HCT116 (cell line): ENCODE data around the gene KLK11. TPM values are rescaled to one million over a fixed set of nuclear protein-coding genes. Genes with fewer than 3 reads are reported as not detected.

ENCODE experiments used
- ATAC-seq: fragments of 200-7000 bp; cut with Tn5 transposase; 2 replicates; pipeline ENCODE4 v1.9.1; 2020; ENCODE audit warnings: mild to moderate bottlenecking, moderate library complexity
- BruUV-seq: library from RNA; stranded (reverse); fragments of 400-500 nt; replicated peaks from 2 replicates; lab custom pipeline; 2021; lab: Mats Ljungman, UMichigan
- CTCF ChIA-PET: fragments of 300-600 bp; sonication (Branson Sonifier 250); formaldehyde crosslinking; loops from one replicate; lab custom pipeline; 2021; ENCODE audit warnings: antibody characterized with exemption; lab: Charles Lee
- POLR2A ChIA-PET: fragments of 300-600, 350-600 bp; sonication (Branson Sonifier 250); formaldehyde crosslinking; loops from one replicate; lab custom pipeline; 2021; ENCODE audit warnings: antibody characterized with exemption; lab: Charles Lee
- RAD21 ChIA-PET, 2 experiments: fragments of 300-600 bp; sonication (Branson Sonifier 250); formaldehyde crosslinking; loops; one replicate each; lab custom pipeline; 2023; ENCODE audit warnings: low total read pairs in 2 of 2; ENCODE audit not compliant: uncharacterized antibody in 2 of 2, unreplicated experiment in 2 of 2, low non-redundant PET in 1 of 2; lab: Charles Lee
- DNase-seq: peaks from one replicate; pipeline ENCODE4 v3.0.0-alpha.2; 2010; ENCODE audit warnings: low read depth, low spot score
- H2AFZ ChIP-seq: fragments of 200-600 bp; shearing (Covaris generic), sonication (generic); 2 replicates; pipeline ENCODE4 v1.6.1; 2017; ENCODE audit warnings: low read depth, mixed run types, mixed read lengths, antibody characterized with exemption, low read length; ENCODE audit not compliant: poor library complexity, severe bottlenecking
- H3K27ac ChIP-seq: 2 replicates; pipeline ENCODE4 v1.5.1; 2012; ENCODE audit warnings: low read depth, low read length
- H3K27me3 ChIP-seq: fragments of 200-600 bp; sonication (generic); 2 replicates; pipeline ENCODE4 v1.6.1; 2016; ENCODE audit warnings: mixed run types, low read length, mixed read lengths; ENCODE audit not compliant: insufficient read depth
- H3K36me3 ChIP-seq, 2 experiments: fragments of 200-500 bp in 1 of 2; fragments of 200-600 bp in 1 of 2; sonication (Bioruptor generic) in 1 of 2; sonication (generic) in 1 of 2; 2 replicates each; pipeline versions ENCODE4 v1.5.1 to v1.6.1; 2014 to 2016; ENCODE audit warnings: low read length in 2 of 2, inconsistent platforms in 1 of 2, mixed read lengths in 1 of 2, mixed run types in 1 of 2; ENCODE audit not compliant: insufficient read depth in 2 of 2, control insufficient read depth in 1 of 2
- H3K4me1 ChIP-seq, 2 experiments: fragments of 200-600 bp in 1 of 2; sonication (generic) in 1 of 2; 2 replicates each; pipeline versions ENCODE4 v1.5.1 to v1.6.1; 2012 to 2017; ENCODE audit warnings: low read length in 2 of 2, inconsistent platforms in 1 of 2, mild to moderate bottlenecking in 1 of 2, mixed read lengths in 1 of 2, mixed run types in 1 of 2, moderate library complexity in 1 of 2; ENCODE audit not compliant: insufficient read depth in 2 of 2, control insufficient read depth in 1 of 2
- H3K4me2 ChIP-seq: fragments of 200-600 bp; sonication (generic); 2 replicates; pipeline ENCODE4 v1.6.1; 2017; ENCODE audit warnings: mixed run types, low read length, mixed read lengths
- H3K4me3 ChIP-seq, 2 experiments: fragments of 200-600 bp in 1 of 2; sonication (generic) in 1 of 2; replicated peaks in 1 of 2; 2 replicates each; pipeline ENCODE4 v1.5.1; 2011 to 2016; ENCODE audit warnings: low read length in 2 of 2, control low read depth in 1 of 2, low read depth in 1 of 2, mild to moderate bottlenecking in 1 of 2, mixed read lengths in 1 of 2, mixed run types in 1 of 2
- H3K79me2 ChIP-seq: fragments of 200-600 bp; sonication (generic); 2 replicates; pipeline ENCODE4 v1.6.1; 2017; ENCODE audit warnings: mild to moderate bottlenecking, mixed run types, low read length, moderate library complexity, mixed read lengths; ENCODE audit not compliant: insufficient read depth
- H3K9ac ChIP-seq: fragments of 200-600 bp; sonication (generic); 2 replicates; pipeline ENCODE4 v1.6.1; 2016; ENCODE audit warnings: low read length, mixed read lengths
- H3K9me2 ChIP-seq: fragments of 200-600 bp; sonication (generic), shearing (Covaris generic); 2 replicates; pipeline ENCODE4 v1.6.1; 2017; ENCODE audit warnings: mixed run types, mild to moderate bottlenecking, moderate library complexity; ENCODE audit not compliant: insufficient read depth
- H3K9me3 ChIP-seq, 2 experiments: fragments of 200-500 bp in 1 of 2; fragments of 200-600 bp in 1 of 2; sonication (Bioruptor generic) in 1 of 2; sonication (generic) in 1 of 2; 2 replicates each; pipeline ENCODE4 v1.6.1; 2014 to 2017; ENCODE audit warnings: low read length in 2 of 2, mixed read lengths in 2 of 2, inconsistent platforms in 1 of 2, low read depth in 1 of 2, mild to moderate bottlenecking in 1 of 2, mixed run types in 1 of 2, moderate library complexity in 1 of 2; ENCODE audit not compliant: control insufficient read depth in 1 of 2, insufficient read depth in 1 of 2
- H4K20me1 ChIP-seq: fragments of 200-600 bp; sonication (generic), shearing (Covaris generic); 2 replicates; pipeline ENCODE4 v1.6.1; 2017; ENCODE audit warnings: mixed run types, mild to moderate bottlenecking, moderate library complexity; ENCODE audit not compliant: insufficient read depth
- CEBPB ChIP-seq: IDR thresholded peaks from 2 replicates; pipeline ENCODE4 v1.6.1; 2012; ENCODE audit warnings: low read depth
- ELF1 ChIP-seq: IDR thresholded peaks from 2 replicates; pipeline ENCODE4 v1.6.1; 2012; ENCODE audit warnings: low read depth, borderline replicate concordance
- EZH2 ChIP-seq: fragments of 200-600 bp; sonication (generic); IDR thresholded peaks from 2 replicates; pipeline ENCODE4 v1.6.1; 2017; ENCODE audit warnings: antibody characterized with exemption, mixed run types
- JUND ChIP-seq: IDR thresholded peaks from 2 replicates; pipeline ENCODE4 v1.6.1; 2012
- SIN3A ChIP-seq: IDR thresholded peaks from 2 replicates; pipeline ENCODE4 v1.6.1; 2012; ENCODE audit warnings: low read depth
- YY1 ChIP-seq: IDR thresholded peaks from 2 replicates; pipeline ENCODE4 v1.6.1; 2011; ENCODE audit warnings: low read length, low read depth, moderate library complexity, mild to moderate bottlenecking; ENCODE audit not compliant: insufficient replicate concordance; ENCODE audit errors: extremely low read depth
- intact Hi-C: fragments of 100-400 bp; cut with micrococcal nuclease; formaldehyde crosslinking; loops from 2 replicates; pipeline ENCODE4 v1.10.0; 2022
- total RNA-seq: library from RNA; stranded (reverse); gene quantifications from one replicate; pipeline ENCODE4 v1.2.1, GENCODE V29; 2021; ENCODE audit not compliant: unreplicated experiment
- TF ChIP-seq, protein P1 (sequence below): IDR thresholded peaks from 2 replicates; pipeline ENCODE4 v1.6.1; 2012; ENCODE audit warnings: low read depth

The KLK11 gene
- total RNA-seq, 1 experiment from 2014 or later, result not detected

DNA sequence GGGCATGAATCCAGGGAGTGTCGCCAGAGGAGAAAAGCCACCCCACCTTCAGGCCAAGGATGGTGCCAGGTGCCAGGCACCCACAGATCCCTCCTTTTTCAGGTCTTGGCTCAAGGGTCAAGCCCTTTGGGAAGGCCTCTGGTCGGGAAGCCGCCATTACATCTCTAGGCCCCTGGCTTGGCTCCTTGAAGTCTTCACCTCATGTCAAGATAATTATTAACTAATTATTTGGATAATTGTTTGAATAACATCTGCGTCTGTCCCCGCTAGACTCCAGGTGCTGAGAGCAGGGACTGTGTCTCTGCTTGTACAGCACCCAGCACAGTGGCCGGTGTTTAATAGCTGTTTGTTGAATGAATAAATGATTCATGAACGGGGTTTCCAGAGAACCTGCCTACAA is 37.2 kb upstream of the KLK11 start (continued):
- TF ChIP-seq, protein P1, sequence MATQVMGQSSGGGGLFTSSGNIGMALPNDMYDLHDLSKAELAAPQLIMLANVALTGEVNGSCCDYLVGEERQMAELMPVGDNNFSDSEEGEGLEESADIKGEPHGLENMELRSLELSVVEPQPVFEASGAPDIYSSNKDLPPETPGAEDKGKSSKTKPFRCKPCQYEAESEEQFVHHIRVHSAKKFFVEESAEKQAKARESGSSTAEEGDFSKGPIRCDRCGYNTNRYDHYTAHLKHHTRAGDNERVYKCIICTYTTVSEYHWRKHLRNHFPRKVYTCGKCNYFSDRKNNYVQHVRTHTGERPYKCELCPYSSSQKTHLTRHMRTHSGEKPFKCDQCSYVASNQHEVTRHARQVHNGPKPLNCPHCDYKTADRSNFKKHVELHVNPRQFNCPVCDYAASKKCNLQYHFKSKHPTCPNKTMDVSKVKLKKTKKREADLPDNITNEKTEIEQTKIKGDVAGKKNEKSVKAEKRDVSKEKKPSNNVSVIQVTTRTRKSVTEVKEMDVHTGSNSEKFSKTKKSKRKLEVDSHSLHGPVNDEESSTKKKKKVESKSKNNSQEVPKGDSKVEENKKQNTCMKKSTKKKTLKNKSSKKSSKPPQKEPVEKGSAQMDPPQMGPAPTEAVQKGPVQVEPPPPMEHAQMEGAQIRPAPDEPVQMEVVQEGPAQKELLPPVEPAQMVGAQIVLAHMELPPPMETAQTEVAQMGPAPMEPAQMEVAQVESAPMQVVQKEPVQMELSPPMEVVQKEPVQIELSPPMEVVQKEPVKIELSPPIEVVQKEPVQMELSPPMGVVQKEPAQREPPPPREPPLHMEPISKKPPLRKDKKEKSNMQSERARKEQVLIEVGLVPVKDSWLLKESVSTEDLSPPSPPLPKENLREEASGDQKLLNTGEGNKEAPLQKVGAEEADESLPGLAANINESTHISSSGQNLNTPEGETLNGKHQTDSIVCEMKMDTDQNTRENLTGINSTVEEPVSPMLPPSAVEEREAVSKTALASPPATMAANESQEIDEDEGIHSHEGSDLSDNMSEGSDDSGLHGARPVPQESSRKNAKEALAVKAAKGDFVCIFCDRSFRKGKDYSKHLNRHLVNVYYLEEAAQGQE, result no peak
- TF ChIP-seq, all 23 proteins: peak for 0

DNA sequence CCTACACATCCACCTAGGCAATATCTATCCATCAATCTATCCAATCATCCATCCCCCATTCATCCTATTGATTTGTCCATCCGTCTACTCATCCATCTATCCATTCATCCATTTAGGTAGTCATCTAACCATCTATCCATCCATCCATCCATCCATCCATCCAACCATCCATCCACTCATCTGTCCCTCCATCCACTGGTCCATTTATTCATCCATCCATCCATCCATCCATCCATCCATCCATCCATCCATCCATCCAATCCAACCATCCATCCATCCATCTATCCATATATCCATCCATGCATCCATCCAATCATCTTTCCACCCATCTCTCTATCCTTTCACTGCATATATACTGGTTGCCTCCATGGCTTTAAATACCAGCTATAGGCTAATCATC is 34.6 kb upstream of the KLK11 start:
- no peak for TF ChIP-seq CEBPB
- no peak for TF ChIP-seq YY1
- TF ChIP-seq SIN3A, result no peak
- no peak for TF ChIP-seq JUND
- TF ChIP-seq ELF1, result no peak
- TF ChIP-seq EZH2, result no peak
- TF ChIP-seq, all 23 proteins: peak for 0
- no peaks in the 10 kb centered on the region for H3K79me2 ChIP-seq
- H2AFZ ChIP-seq, result no peak overlapping the region
- no peak overlapping the region for H3K27ac ChIP-seq
- no peak overlapping the region for H3K9ac ChIP-seq
- intact Hi-C loops, result no loop called here
- no peak overlapping the region for H3K4me2 ChIP-seq
- no peak for DNase-seq
- no peak overlapping the region for H3K4me3 ChIP-seq
- ChIA-PET CTCF (interaction anchor here (0.6 kb wide), 1 partner anchor 45 kb away, joined by 3 read pairs; no protein-coding TSS in a partner anchor), RAD21 (no interaction called here), POLR2A (no interaction called here)
- H3K27me3 ChIP-seq, result no peaks in the 10 kb centered on the region; the same call in 1 of the 2 replicates
- no peaks in the 10 kb centered on the region for H3K9me2 ChIP-seq
- no peak for ATAC-seq
- no peaks in the 10 kb centered on the region for H3K36me3 ChIP-seq
- no peaks in the 10 kb centered on the region for H4K20me1 ChIP-seq
- H3K4me1 ChIP-seq, result peaks cover 9 to 27% of the 10 kb centered on the region in 2 experiments
- BruUV-seq, result no TSS peak
- no peaks in the 10 kb centered on the region for H3K9me3 ChIP-seq
